ENCODE data around the gene ALPP. TPM values are rescaled to one million over a fixed set of nuclear protein-coding genes. Genes with fewer than 3 reads are reported as not detected.

ALPP gene
- total RNA-seq, 3 donors from 2014 or later, result not detected

DNA sequence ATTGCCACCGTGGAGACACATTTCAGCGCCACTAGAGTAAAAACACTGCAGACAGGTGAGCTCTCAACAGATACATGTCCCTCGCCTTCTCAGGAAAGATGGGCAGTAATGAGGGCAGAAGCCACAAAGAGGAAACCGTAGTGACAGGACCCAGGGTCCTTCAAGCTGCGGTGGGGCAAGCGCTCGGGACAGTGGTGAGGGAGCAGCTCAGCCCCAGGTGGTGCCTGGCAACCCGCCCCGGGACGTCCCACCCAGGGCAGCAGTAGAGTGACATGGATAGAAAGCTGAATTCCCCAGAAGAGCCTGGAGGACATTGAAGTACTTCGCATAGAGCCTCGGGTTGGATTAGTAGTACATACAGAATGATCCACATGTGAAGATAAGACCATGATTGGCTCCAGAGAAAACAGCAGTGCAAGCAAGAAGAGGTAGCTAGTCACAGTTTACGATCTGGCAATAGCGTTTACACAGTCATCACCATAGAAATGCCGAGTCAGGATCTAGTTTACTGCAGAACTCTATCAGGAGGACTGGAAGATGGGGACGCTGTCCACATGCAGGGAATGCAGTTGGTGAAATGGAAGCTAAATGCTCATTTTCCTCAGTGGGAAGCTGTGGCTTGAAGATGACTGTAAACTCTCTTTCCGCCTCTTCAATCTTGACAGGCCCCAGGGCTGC is 37.4 kb upstream of the ALPP start:
- Histone ChIP-seq H3K9me3 (no peaks in the 10 kb centered on the region), H3K4me3 (no peak overlapping the region), H3K27ac (no peak overlapping the region), H3K36me3 (no peaks in the 10 kb centered on the region), H3K27me3 (no peaks in the 10 kb centered on the region), H3K4me1 (no peaks in the 10 kb centered on the region)
- no peak for TF ChIP-seq POLR2A (IDR thresholded peaks at IDR 0.05)
- no peak for TF ChIP-seq CTCF (IDR thresholded peaks at IDR 0.05)
- TF ChIP-seq POLR2AphosphoS5 (IDR thresholded peaks at IDR 0.05), result no peak
- DNase-seq (ENCODE audit: low spot score in 2 of 2), result no peak
- intact Hi-C loops (cut with DNase I; ENCODE audit: low total_unique reads), result no loop called here

- no peak for DNase-seq (ENCODE audit: low spot score in 2 of 2)
- H3K9me3 ChIP-seq, result no peaks in the 10 kb centered on the region
- intact Hi-C loops (cut with DNase I; ENCODE audit: low total_unique reads), result no loop called here
- no peaks in the 10 kb centered on the region for H3K27me3 ChIP-seq
- H3K27ac ChIP-seq, result no peak overlapping the region
- H3K4me1 ChIP-seq, result no peaks in the 10 kb centered on the region
- no peak overlapping the region for H3K4me3 ChIP-seq
- H3K36me3 ChIP-seq, result no peaks in the 10 kb centered on the region
- TF ChIP-seq CTCF (IDR thresholded peaks at IDR 0.05), result no peak
- TF ChIP-seq POLR2A (IDR thresholded peaks at IDR 0.05), result no peak
- TF ChIP-seq POLR2AphosphoS5 (IDR thresholded peaks at IDR 0.05), result no peak
These were observed 36.8 kb upstream of the ALPP start for GRCh38 chr2:232341739-232342126.

- H3K27me3 ChIP-seq, result no peaks in the 10 kb centered on the region
- H3K27ac ChIP-seq, result no peak overlapping the region
- H3K36me3 ChIP-seq, result no peaks in the 10 kb centered on the region
- no peak overlapping the region for H3K4me3 ChIP-seq
- no peaks in the 10 kb centered on the region for H3K9me3 ChIP-seq
- DNase-seq (ENCODE audit: low spot score in 2 of 2), result no peak
- TF ChIP-seq POLR2AphosphoS5 (IDR thresholded peaks at IDR 0.05) (no peak), CTCF (IDR thresholded peaks at IDR 0.05) (no peak), POLR2A (IDR thresholded peaks at IDR 0.05) (no peak)
- H3K4me1 ChIP-seq, result no peaks in the 10 kb centered on the region
- intact Hi-C loops (cut with DNase I; ENCODE audit: low total_unique reads), result no loop called here
These were observed 35.7 kb upstream of the ALPP start for GRCh38 chr2:232342635-232343565.

- no peak for DNase-seq (ENCODE audit: low spot score in 2 of 2)
- Histone ChIP-seq H3K4me3 (no peak overlapping the region), H3K9me3 (no peaks in the 10 kb centered on the region), H3K4me1 (no peaks in the 10 kb centered on the region), H3K36me3 (no peaks in the 10 kb centered on the region), H3K27me3 (peaks cover 0 to 4% of the 10 kb centered on the region in 2 donors), H3K27ac (no peak overlapping the region)
- TF ChIP-seq POLR2A (IDR thresholded peaks at IDR 0.05), result no peak
- no peak for TF ChIP-seq CTCF (IDR thresholded peaks at IDR 0.05)
- no peak for TF ChIP-seq POLR2AphosphoS5 (IDR thresholded peaks at IDR 0.05)
- intact Hi-C loops (cut with DNase I; ENCODE audit: low total_unique reads), result no loop called here
These were observed 34.7 kb upstream of the ALPP start for GRCh38 chr2:232343821-232344220.

DNA sequence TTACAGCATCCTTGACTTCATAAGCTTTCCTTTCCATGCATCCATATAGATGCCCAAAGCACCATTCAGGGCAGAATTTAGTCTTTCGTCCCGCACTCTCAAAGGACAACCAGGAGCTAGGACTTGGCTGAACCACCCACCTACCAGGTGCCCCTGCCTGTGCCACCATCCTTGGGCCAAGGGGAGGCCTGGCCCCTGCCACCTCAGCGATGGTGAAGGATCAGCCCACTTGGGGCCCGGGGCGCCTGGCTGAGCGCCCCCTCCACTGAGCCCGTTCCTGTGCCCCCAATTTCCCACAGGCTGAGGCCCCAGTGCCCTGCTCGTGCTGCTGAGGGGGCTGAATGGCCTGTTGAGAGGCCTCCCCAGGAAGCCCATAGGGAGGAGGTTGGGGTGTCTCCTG is 33.3 kb upstream of the ALPP start:
- Histone ChIP-seq H3K4me1 (no peaks in the 10 kb centered on the region), H3K27ac (no peak overlapping the region), H3K4me3 (no peak overlapping the region), H3K36me3 (no peaks in the 10 kb centered on the region), H3K27me3 (peaks cover 0 to 17% of the 10 kb centered on the region in 2 donors), H3K9me3 (no peaks in the 10 kb centered on the region)
- no peak for TF ChIP-seq CTCF (IDR thresholded peaks at IDR 0.05)
- no peak for TF ChIP-seq POLR2A (IDR thresholded peaks at IDR 0.05)
- TF ChIP-seq POLR2AphosphoS5 (IDR thresholded peaks at IDR 0.05), result no peak
- DNase-seq (ENCODE audit: low spot score in 2 of 2), result no peak
- intact Hi-C loops (cut with DNase I; ENCODE audit: low total_unique reads), result no loop called here

Data from breast epithelium (tissue), 4 donors.